Measurements from ENCODE around the gene PHACTR1. TPM values are rescaled to one million over a fixed set of nuclear protein-coding genes. Genes with fewer than 3 reads are reported as not detected.

Gene PHACTR1
- polyA plus RNA-seq, 1 of the 3 experiments (the other 2 are of a cell fraction), result 0.12 TPM

GRCh38 chr6:13080462-13081188, 364.1 kb downstream of the PHACTR1 start:
- 54% methylated on average over 5 of the region's 5 CpGs for WGBS (ENCODE audit: low lambda C conversion rate)
- H3K4me2 ChIP-seq, result no peak overlapping the region
- no peak overlapping the region for H3K27ac ChIP-seq (ENCODE audit: low read depth in 2 of 2, low read length in 1 of 2)
- no peaks in the 10 kb centered on the region for H3K9me2 ChIP-seq
- H3K9ac ChIP-seq, result no peak overlapping the region
- H3K79me2 ChIP-seq (ENCODE audit: insufficient read depth), result no peaks in the 10 kb centered on the region
- POLR2A ChIA-PET, result no interaction called here
- H4K20me1 ChIP-seq (ENCODE audit: insufficient read depth), result no peaks in the 10 kb centered on the region
- no peak overlapping the region for H3K4me3 ChIP-seq (ENCODE audit: low read depth in 2 of 2, low read length in 1 of 2)
- no peak overlapping the region for H2AFZ ChIP-seq (ENCODE audit: low read depth)
- no peaks in the 10 kb centered on the region; a peak in 1 of 4 replicates for H3K4me1 ChIP-seq (ENCODE audit: control insufficient read depth in 1 of 2, insufficient read depth in 2 of 2, low read depth in 1 of 2, low read length in 1 of 2)
- TF ChIP-seq JUND (IDR thresholded peaks at IDR 0.05) (no peak), NRF1 (IDR thresholded peaks at IDR 0.05; ENCODE audit: low read depth, low read length) (no peak), ELF1 (IDR thresholded peaks at IDR 0.05) (no peak), MEF2A (IDR thresholded peaks at IDR 0.05; ENCODE audit: borderline replicate concordance, low read depth) (no peak), TEAD4 (IDR thresholded peaks at IDR 0.05; ENCODE audit: borderline replicate concordance, insufficient read depth) (no peak), YY1 (IDR thresholded peaks at IDR 0.05; ENCODE audit: low read depth) (no peak), RAD21 (IDR thresholded peaks at IDR 0.05; ENCODE audit: low read length) (no peak), CHD2 (IDR thresholded peaks at IDR 0.05; ENCODE audit: low read length, partially characterized antibody) (no peak), TCF12 (IDR thresholded peaks at IDR 0.05) (no peak), CTCF (IDR thresholded peaks at IDR 0.05) (no peak), USF2 (IDR thresholded peaks at IDR 0.05; ENCODE audit: borderline replicate concordance, low read depth, low read length) (no peak), GABPA (IDR thresholded peaks at IDR 0.05; ENCODE audit: low read depth) (no peak)
- TF ChIP-seq, protein P1, sequence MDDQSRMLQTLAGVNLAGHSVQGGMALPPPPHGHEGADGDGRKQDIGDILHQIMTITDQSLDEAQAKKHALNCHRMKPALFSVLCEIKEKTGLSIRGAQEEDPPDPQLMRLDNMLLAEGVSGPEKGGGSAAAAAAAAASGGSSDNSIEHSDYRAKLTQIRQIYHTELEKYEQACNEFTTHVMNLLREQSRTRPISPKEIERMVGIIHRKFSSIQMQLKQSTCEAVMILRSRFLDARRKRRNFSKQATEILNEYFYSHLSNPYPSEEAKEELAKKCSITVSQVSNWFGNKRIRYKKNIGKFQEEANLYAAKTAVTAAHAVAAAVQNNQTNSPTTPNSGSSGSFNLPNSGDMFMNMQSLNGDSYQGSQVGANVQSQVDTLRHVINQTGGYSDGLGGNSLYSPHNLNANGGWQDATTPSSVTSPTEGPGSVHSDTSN (IDR thresholded peaks at IDR 0.05), result no peak
- TF ChIP-seq, protein P2, sequence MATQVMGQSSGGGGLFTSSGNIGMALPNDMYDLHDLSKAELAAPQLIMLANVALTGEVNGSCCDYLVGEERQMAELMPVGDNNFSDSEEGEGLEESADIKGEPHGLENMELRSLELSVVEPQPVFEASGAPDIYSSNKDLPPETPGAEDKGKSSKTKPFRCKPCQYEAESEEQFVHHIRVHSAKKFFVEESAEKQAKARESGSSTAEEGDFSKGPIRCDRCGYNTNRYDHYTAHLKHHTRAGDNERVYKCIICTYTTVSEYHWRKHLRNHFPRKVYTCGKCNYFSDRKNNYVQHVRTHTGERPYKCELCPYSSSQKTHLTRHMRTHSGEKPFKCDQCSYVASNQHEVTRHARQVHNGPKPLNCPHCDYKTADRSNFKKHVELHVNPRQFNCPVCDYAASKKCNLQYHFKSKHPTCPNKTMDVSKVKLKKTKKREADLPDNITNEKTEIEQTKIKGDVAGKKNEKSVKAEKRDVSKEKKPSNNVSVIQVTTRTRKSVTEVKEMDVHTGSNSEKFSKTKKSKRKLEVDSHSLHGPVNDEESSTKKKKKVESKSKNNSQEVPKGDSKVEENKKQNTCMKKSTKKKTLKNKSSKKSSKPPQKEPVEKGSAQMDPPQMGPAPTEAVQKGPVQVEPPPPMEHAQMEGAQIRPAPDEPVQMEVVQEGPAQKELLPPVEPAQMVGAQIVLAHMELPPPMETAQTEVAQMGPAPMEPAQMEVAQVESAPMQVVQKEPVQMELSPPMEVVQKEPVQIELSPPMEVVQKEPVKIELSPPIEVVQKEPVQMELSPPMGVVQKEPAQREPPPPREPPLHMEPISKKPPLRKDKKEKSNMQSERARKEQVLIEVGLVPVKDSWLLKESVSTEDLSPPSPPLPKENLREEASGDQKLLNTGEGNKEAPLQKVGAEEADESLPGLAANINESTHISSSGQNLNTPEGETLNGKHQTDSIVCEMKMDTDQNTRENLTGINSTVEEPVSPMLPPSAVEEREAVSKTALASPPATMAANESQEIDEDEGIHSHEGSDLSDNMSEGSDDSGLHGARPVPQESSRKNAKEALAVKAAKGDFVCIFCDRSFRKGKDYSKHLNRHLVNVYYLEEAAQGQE (IDR thresholded peaks at IDR 0.05; ENCODE audit: low read depth, low read length), result no peak
- DNase-seq, result no peak
- no peaks in the 10 kb centered on the region for H3F3A ChIP-seq (replicated peaks; ENCODE audit: insufficient read depth)
- no peaks in the 10 kb centered on the region for H3K36me3 ChIP-seq (replicated peaks in 1 of 2; ENCODE audit: control insufficient read depth in 1 of 2, insufficient read depth in 2 of 2, low read length in 1 of 2)
- no peaks in the 10 kb centered on the region for H3K27me3 ChIP-seq (ENCODE audit: insufficient read depth)
- 0 out of 2 replicates have a peak, but pooled peaks cover 4% of the 10 kb centered on the region for H3K9me3 ChIP-seq
- CTCF ChIA-PET, result no interaction called here

Measured in SK-N-SH (cell line).